ENCODE data around the gene DNAJC15. TPM values are rescaled to one million over a fixed set of nuclear protein-coding genes. Genes with fewer than 3 reads are reported as not detected.

DNAJC15 gene
- total and polyA plus RNA-seq, 2 of the 8 experiments (the other 6 are each of a cell fraction or from before 2014, with no cell fraction given): 5.8 to 20.8 TPM

DNA sequence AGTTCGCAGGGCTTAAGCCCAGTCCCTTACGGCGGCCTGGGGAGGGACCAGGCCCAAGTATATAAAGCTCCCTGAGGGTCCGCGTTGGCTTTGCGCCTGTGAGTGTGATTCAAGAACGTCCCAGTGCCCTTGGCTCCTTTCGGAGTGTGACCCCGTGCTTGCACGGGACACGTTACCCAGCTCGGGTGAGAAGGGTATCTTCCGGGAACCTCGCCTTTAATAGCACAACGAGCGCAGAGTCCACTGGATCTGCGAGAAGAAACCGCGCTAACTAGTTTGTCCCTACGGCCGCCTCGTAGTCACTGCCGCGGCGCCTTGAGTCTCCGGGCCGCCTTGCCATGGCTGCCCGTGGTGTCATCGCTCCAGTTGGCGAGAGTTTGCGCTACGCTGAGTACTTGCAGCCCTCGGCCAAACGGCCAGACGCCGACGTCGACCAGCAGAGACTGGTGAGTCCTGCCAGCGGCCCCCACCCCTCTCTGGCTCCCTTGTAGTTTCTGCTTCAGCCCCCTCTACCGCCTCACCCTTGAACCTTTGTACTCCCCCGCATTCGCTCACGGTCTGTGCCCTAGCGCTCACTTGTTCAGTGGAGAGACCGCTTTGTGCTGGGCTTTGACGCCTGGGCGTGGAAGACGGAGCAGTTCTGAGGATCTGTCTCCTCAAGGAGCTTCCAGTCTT lies at the start of gene DNAJC15 (continued):
- TF ChIP-seq ATF3 (IDR thresholded peaks at IDR 0.05; ENCODE audit: insufficient read depth, low read depth, low read length): no peak
- peak; percentile 51 for TF ChIP-seq TAF7 (optimal IDR thresholded peaks at IDR 0.05; ENCODE audit: borderline replicate concordance, low read depth, low read length)
- TF ChIP-seq KDM5A (IDR thresholded peaks at IDR 0.05; ENCODE audit: low read length): no peak
- peak; percentile 68 for TF ChIP-seq KDM4A (IDR thresholded peaks at IDR 0.05; ENCODE audit: low read depth, low read length, severe bottlenecking)
- TF ChIP-seq CTCF (IDR thresholded peaks at IDR 0.05; ENCODE audit: control extremely low read depth in 1 of 3, insufficient read depth in 1 of 3, low read depth in 1 of 3, low read length in 3 of 3): peak in 1 of 3 experiments; percentile 12; a peak in 1 of 4 replicates
- TF ChIP-seq, protein P1, sequence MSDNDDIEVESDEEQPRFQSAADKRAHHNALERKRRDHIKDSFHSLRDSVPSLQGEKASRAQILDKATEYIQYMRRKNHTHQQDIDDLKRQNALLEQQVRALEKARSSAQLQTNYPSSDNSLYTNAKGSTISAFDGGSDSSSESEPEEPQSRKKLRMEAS (IDR thresholded peaks at IDR 0.05): peak; percentile 65; the same call in 1 of the 2 replicates
- TF ChIP-seq EGR1 (IDR thresholded peaks at IDR 0.05; ENCODE audit: borderline replicate concordance, low read depth, low read length): peak; percentile 93
- no peak for TF ChIP-seq CBX5 (IDR thresholded peaks at IDR 0.05; ENCODE audit: low read depth, low read length)
- peak; percentile 69; the same call in 1 of the 2 replicates for TF ChIP-seq RBBP5 (IDR thresholded peaks at IDR 0.05; ENCODE audit: borderline replicate concordance, low read depth, low read length)
- peak; percentile 88 for TF ChIP-seq TAF1 (IDR thresholded peaks at IDR 0.05; ENCODE audit: low read depth, low read length)
- TF ChIP-seq, protein P2, sequence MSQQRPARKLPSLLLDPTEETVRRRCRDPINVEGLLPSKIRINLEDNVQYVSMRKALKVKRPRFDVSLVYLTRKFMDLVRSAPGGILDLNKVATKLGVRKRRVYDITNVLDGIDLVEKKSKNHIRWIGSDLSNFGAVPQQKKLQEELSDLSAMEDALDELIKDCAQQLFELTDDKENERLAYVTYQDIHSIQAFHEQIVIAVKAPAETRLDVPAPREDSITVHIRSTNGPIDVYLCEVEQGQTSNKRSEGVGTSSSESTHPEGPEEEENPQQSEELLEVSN (IDR thresholded peaks at IDR 0.05): peak; percentile 72; the same call in 1 of the 2 replicates
- TF ChIP-seq SAP30 (IDR thresholded peaks at IDR 0.05; ENCODE audit: insufficient read depth, insufficient replicate concordance, low read length): no peak
- TF ChIP-seq SRF (IDR thresholded peaks at IDR 0.05; ENCODE audit: low read depth, low read length): no peak
- TF ChIP-seq CHD2 (IDR thresholded peaks at IDR 0.05; ENCODE audit: low read length): 0 out of 2 replicates have a peak, but pooled peaks have one; percentile 30
- no peak for TF ChIP-seq ZNF274 (IDR thresholded peaks at IDR 0.05; ENCODE audit: borderline replicate concordance, extremely low read depth, low read length)
- peak; percentile 97 for TF ChIP-seq ASH2L (IDR thresholded peaks at IDR 0.05; ENCODE audit: low read length)
- no peak for TF ChIP-seq FOSL1 (IDR thresholded peaks at IDR 0.05; ENCODE audit: insufficient read depth, low read depth, low read length)
- TF ChIP-seq TBP (IDR thresholded peaks at IDR 0.05; ENCODE audit: low read depth, low read length): peak; percentile 61
- peak; percentile 62 for TF ChIP-seq POLR2AphosphoS5 (IDR thresholded peaks at IDR 0.05; ENCODE audit: low read depth, low read length)
